BJ (cell line): ENCODE results near the gene CLCN4. TPM values are rescaled to one million over a fixed set of nuclear protein-coding genes. Genes with fewer than 3 reads are reported as not detected.

Source experiments
- CTCF ChIA-PET: fragments of 350-600 bp; formaldehyde crosslinking; extraction: SDS; loops from one replicate; lab custom pipeline; 2021; ENCODE audit warnings: antibody characterized with exemption, inconsistent platforms; lab: Yijun Ruan, JAX
- POLR2A ChIA-PET: fragments of 300-600 bp; sonication (Branson Sonifier 250); formaldehyde crosslinking; extraction: SDS; loops from one replicate; lab custom pipeline; 2021; ENCODE audit warnings: antibody characterized with exemption; lab: Charles Lee
- DNase-seq: peaks from one replicate; pipeline ENCODE4 v3.0.0-alpha.2; 2011; ENCODE audit warnings: low read depth
- H3K27me3 ChIP-seq: 2 replicates; pipeline ENCODE4 v1.6.0; 2011; ENCODE audit warnings: low read length; ENCODE audit not compliant: control insufficient read depth, insufficient read depth
- H3K36me3 ChIP-seq: 2 replicates; pipeline ENCODE4 v1.5.1; 2011; ENCODE audit warnings: low read length; ENCODE audit not compliant: control insufficient read depth, insufficient read depth
- H3K4me3 ChIP-seq: 2 replicates; pipeline ENCODE4 v1.5.1; 2011; ENCODE audit warnings: low read depth, mild to moderate bottlenecking, control low read depth, low read length
- polyA plus RNA-seq: library from polyadenylated mRNA; depleted of rRNA; stranded (reverse); fragments of >200 nt; gene quantifications from 2 replicates; pipeline ENCODE4 v1.2.3, GENCODE V29; 2011
- TF ChIP-seq, protein P1 (sequence below): IDR thresholded peaks from 2 replicates; pipeline ENCODE4 v1.5.1; 2011; ENCODE audit warnings: low read depth, mild to moderate bottlenecking, control low read depth, inconsistent platforms, low read length, moderate library complexity; ENCODE audit not compliant: insufficient read depth

The CLCN4 gene
- polyA plus RNA-seq, 1 experiment: 0.11 TPM

- CTCF ChIA-PET: no interaction called here
- H3K27me3 ChIP-seq: peaks cover 2% of the 10 kb centered on the region
- H3K36me3 ChIP-seq: no peaks in the 10 kb centered on the region
- POLR2A ChIA-PET: no interaction called here
- H3K4me3 ChIP-seq: no peak overlapping the region
- no peak for DNase-seq
- TF ChIP-seq, protein P1, sequence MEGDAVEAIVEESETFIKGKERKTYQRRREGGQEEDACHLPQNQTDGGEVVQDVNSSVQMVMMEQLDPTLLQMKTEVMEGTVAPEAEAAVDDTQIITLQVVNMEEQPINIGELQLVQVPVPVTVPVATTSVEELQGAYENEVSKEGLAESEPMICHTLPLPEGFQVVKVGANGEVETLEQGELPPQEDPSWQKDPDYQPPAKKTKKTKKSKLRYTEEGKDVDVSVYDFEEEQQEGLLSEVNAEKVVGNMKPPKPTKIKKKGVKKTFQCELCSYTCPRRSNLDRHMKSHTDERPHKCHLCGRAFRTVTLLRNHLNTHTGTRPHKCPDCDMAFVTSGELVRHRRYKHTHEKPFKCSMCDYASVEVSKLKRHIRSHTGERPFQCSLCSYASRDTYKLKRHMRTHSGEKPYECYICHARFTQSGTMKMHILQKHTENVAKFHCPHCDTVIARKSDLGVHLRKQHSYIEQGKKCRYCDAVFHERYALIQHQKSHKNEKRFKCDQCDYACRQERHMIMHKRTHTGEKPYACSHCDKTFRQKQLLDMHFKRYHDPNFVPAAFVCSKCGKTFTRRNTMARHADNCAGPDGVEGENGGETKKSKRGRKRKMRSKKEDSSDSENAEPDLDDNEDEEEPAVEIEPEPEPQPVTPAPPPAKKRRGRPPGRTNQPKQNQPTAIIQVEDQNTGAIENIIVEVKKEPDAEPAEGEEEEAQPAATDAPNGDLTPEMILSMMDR: no peak
These were observed 8.1 kb downstream of the CLCN4 start for GRCh38 chrX:10164879-10165278.

GRCh38 chrX:10165580-10166247, 8.9 kb downstream of the CLCN4 start:
- no peak for DNase-seq
- CTCF ChIA-PET: interaction anchor here (1.7 kb wide), 1 partner anchor 10 kb away, joined by 3 read pairs; no protein-coding TSS in a partner anchor
- POLR2A ChIA-PET: no interaction called here

GRCh38 chrX:10166248-10166716, 9.5 kb downstream of the CLCN4 start:
- TF ChIP-seq, protein P1: no peak
- ChIA-PET POLR2A (no interaction called here), CTCF (interaction anchor here (1.7 kb wide), 1 partner anchor 10 kb away, joined by 3 read pairs; no protein-coding TSS in a partner anchor)
- H3K36me3 ChIP-seq: no peaks in the 10 kb centered on the region
- no peaks in the 10 kb centered on the region; the same call in 1 of the 2 replicates for H3K27me3 ChIP-seq
- H3K4me3 ChIP-seq: no peak overlapping the region
- DNase-seq: no peak

More at GRCh38 chrX:10165580-10166247, 8.9 kb downstream of the CLCN4 start:
- H3K4me3 ChIP-seq: no peak overlapping the region
- TF ChIP-seq, protein P1: no peak
- no peaks in the 10 kb centered on the region for H3K36me3 ChIP-seq
- H3K27me3 ChIP-seq: no peaks in the 10 kb centered on the region; the same call in 1 of the 2 replicates

- CTCF ChIA-PET: interaction anchor here (1.7 kb wide), 1 partner anchor 9 kb away, joined by 3 read pairs; no protein-coding TSS in a partner anchor
- no peak overlapping the region for H3K4me3 ChIP-seq
- TF ChIP-seq, protein P1: no peak
- no peaks in the 10 kb centered on the region; the same call in 1 of the 2 replicates for H3K27me3 ChIP-seq
- POLR2A ChIA-PET: no interaction called here
- no peak for DNase-seq
- no peaks in the 10 kb centered on the region for H3K36me3 ChIP-seq
These were observed 10.0 kb downstream of the CLCN4 start for GRCh38 chrX:10166731-10167151.

- no peak for DNase-seq
- POLR2A ChIA-PET: no interaction called here
- no peak overlapping the region for H3K4me3 ChIP-seq
- H3K27me3 ChIP-seq: no peaks in the 10 kb centered on the region; the same call in 1 of the 2 replicates
- TF ChIP-seq, protein P1: no peak
- CTCF ChIA-PET: no interaction called here
- H3K36me3 ChIP-seq: no peaks in the 10 kb centered on the region
These were observed 10.8 kb downstream of the CLCN4 start for GRCh38 chrX:10167573-10167972.
